Erythroblast (primary cell): ENCODE measurements around the gene ACVR1.

Experiments used
- DNase-seq, 2 experiments: peaks; one replicate each; lab custom pipeline; 2025; lab: John Stamatoyannopoulos, UW
- GATA1 ChIP-seq: IDR thresholded peaks from 2 replicates; pipeline ENCODE4 v1.6.1; 2011; ENCODE audit warnings: low read depth, mild to moderate bottlenecking, control low read depth, low read length, moderate library complexity
- POLR2A ChIP-seq: IDR thresholded peaks from 2 replicates; pipeline ENCODE4 v1.6.1; 2011; ENCODE audit warnings: mild to moderate bottlenecking, low read length

The ACVR1 gene

DNA sequence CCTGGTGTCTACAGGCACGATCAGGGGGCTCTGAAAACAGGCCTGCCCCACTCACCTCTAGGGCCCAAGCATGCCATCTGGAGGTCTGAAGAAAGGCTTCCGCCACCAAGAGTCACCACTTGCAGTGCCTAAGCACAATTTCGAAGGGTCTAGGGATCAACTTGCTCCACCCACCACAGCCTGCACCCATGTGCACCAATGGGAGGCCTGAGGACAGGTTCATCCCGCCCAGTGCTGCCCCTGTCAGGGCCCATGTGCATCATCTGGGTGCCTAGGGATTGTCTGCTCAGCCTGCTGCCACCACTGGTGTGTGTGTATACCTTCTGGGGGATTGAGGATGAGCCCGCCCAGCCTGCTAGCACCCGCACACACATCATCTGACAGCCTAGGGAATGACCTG is 126.4 kb downstream of the ACVR1 start:
- no peak for DNase-seq
- TF ChIP-seq GATA1 (no peak), POLR2A (no peak)

DNA sequence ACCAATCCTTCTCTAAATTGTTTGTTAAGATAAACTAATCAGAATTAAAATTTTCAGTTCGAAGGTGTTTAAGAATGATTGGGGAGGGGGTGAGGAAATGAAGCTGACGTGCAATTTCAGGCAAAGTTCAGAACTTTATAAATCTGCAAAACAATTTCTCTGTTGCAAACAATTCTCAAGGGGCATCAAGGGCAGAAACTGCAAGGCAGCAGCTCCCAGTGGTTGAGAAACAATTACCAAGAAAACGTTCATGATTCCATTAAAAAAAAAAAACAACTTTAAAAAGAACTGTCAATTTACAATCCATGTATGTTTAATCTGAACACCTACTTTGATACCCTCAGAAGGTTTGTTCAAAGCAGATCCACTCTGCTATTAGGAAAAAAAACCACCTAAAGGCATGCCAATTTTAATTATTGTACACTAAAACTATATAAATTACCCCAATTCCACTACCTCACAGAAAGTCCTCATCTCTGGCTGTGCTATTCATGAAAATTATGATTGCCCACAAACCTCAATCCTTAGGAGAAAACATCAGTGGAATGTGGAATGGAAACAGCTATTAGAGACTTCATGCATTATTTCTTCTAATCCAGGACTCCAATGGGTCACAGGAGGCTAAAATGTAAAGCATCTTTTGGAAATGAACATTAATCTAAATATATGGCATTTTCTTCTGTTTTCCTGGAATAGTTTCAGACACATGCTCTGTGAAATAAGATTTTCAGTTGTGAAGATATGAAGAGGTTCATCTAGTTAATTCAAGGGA is 127.6 kb downstream of the ACVR1 start:
- DNase-seq: no peak
- TF ChIP-seq GATA1 (no peak), POLR2A (no peak)

DNA sequence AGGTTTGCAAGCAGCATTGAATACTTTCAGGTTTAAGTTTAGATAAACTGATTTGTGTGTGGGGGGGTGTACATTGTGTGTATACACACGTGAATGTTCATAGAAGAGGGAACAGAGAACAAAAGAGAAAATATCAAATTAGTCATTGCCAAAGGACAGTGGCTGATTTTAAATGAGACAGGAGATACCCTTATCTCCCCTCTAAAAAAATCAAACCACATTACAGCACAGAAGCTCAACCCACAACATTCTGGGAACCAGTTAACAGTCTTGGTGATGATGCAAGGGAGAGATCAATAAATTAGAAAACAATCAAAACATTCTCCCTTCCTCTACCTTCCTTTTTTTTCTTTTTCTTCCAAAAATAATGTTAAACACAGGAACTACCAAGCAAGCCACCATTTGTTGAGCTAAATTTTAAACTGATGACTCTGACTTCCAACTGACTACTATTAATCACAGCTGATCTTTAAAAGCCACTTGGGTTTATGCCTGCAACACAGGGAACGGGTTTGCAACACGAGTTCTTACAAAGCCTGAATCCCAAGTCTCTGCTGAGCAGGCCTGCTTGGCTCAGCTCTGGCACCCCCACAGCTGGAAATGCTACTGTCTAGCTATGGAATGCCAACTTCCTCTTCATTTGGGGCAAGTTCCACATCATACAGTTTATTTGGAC is 128.3 kb downstream of the ACVR1 start:
- no peak for DNase-seq
- TF ChIP-seq GATA1 (no peak), POLR2A (no peak)

DNA sequence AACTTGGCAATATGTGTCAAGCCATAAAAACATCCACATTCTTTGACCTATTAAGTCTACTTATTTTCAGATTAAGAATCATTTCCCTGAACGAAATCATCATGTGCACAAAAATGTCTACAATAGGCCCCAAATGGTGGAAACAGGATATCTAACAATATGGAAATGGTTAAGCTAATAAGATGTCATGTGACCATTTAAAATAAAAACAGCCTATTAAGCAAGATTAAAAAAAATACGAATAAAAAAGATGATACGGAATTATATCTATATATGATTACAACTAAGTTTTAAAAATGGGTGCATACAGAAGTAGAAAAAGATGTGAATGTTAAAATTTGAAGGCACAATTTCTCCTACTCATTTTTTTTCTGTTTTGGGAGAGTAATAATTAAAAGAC is 128.8 kb downstream of the ACVR1 start:
- DNase-seq: no peak
- no peak for TF ChIP-seq POLR2A
- no peak for TF ChIP-seq GATA1

DNA sequence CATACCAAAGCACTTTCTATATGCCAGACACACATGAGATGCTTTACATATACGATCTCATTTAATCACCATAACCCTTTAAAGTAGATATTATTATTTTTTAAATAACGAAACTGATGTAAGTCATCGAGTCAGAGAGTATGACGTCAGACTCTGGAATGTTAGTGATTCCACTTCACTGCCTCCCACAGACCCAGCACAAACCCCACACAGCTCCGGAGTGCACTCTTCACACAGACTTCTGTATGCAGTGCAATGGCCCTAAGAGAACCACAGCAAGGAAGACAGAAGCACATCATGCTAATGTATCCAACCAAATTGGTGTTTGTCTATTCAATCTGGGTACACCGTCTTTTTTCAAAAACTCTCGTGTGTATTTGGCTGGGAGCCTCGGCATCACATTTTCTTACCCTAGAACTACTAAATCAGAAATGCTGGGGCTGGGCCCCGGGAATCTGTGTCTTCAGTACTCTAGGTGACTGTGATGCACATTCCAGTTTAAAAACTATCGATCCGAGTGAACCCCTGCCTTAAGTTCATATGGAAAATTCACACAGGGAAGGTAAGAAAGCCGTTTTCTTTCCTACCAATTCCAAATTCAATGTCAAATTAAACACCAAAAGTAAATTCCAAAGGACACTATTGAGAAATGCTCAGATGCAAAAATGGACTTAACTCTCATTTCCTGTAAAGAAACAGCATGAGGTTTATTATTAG is 129.7 kb downstream of the ACVR1 start:
- no peak for TF ChIP-seq POLR2A
- TF ChIP-seq GATA1: no peak
- no peak for DNase-seq

DNA sequence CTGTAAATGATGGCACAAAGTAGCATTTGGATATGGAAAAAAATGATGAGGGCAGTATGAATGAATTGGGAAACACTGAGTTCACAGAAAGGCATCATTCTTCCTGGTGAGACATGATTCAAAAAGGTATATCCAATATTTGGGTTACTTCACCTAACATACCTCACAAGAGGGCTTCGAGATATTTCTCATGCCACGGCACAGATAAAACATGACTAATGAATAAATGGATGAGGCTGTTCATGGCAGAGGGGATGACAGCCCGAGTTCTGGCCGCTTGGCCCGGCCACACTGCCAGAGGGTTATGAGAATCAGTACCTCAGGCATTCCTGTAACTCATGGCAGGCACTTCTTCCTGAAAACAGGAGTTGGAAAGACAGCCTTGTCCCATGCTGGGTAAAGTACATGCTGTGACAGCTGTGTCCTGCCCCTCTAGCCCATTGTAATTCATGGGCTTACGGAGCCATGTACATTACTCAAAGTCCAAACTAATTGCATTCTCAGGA is 131.5 kb downstream of the ACVR1 start:
- TF ChIP-seq GATA1 (no peak), POLR2A (no peak)
- no peak for DNase-seq

DNA sequence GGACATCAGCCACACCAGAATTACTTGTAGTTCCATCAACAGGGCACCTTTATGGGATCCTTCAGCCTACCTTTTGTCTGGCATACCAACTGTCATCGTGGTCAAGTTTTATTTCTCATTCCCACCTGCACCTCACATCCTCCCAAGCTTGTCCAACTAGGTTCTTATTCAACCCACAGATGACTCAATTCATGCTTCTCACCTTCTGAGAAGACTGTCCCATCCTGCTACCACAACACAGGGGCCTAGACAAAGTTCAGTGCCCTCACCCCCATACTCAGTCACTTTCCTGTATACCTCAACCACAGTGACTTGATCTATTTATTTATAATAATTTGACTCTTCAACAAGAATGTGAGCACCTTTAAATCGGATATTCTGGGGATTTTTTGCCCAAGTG is 133.1 kb downstream of the ACVR1 start:
- TF ChIP-seq POLR2A: no peak
- no peak for TF ChIP-seq GATA1
- no peak for DNase-seq

DNA sequence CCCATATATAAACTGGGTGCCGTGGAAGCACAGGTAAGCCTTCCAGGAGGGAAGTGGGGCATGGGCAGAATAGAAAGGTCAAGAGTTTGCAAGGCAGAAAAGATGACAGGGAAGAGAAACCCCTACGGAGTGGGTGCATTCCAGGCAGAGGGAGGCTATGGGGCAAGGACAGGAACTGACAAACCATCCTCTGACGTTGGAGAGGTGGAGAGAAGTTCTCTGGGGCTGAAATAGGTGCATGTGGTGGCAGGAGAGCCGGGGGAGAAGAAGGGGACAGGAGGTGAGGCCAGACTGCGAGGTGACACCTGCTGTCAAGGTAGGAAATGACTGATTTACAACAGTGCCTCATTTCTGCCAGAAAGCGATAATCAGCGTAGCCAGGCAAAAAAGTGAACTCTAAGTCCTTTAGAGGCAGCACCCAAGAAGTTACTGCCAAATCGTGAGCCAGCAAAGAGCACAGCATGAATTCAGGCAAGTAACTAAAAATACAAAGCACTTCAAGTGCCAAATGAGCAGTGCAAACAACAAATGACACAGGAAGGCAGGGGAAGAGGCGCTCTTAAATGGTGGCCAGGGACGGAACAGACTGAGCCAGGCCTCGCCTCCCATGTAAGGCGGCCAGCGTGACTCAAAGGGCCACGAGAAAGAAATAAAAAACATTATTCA is 134.2 kb downstream of the ACVR1 start:
- TF ChIP-seq POLR2A (no peak), GATA1 (no peak)

DNA sequence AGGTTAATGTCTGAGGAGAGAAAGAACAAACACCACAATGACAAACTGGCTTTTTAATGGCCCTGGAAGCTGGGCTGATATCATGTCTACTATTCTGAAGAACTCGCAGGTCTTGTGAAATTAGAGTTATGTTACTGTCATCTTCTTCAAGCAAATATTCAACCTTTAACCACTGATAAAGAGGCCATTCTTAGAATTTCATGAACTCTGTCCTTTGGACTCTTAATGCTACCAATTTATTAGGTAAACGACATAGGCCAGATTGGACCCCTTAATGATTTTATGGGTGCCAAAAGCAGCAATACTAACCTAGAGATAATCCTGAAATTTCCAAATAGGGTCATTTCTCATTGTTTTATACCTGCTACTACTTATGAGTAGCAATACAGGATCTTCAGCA is 138.5 kb downstream of the ACVR1 start:
- DNase-seq: no peak
- TF ChIP-seq GATA1: no peak
- TF ChIP-seq POLR2A: no peak

More for the DNA sequence above, 134.2 kb downstream of the ACVR1 start:
- no peak for DNase-seq

DNA sequence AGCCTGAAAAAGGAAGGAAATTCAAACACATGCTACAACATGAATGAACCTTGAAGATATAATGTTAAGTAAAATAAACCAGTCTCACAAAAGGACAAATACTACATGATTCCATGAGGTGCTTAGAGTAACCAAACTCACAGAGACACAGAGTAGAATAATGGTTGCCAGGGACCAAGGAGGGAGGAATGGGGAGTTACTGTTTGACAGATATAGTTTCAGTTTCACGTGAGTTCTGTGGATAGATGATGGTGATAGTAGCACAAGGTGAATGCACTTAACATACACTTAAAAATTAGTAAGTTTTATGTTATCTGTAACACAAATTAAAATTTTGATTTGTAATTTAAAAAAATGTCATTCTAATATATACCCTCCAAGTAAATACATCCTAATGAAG is 140.6 kb downstream of the ACVR1 start:
- TF ChIP-seq GATA1 (no peak), POLR2A (no peak)
- no peak for DNase-seq

DNA sequence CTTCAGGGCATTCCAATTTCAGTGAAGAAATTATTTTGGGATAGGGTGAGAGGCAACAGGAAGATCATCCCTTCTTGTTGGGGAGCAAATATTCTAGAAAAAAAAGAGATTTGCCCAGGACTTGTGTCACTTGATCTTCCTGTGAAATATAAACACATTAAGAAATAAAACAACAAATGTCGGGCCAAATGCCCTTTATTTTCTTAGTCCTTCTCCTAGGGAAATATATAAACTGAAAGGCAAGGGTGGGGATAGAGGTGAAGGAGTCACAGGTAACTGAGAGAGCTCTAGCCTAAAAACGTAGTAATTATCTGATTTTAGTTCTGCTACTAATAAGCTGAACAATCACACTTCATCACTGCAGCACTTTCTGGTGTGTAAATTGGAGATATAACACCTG is 142.9 kb downstream of the ACVR1 start:
- no peak for TF ChIP-seq POLR2A
- no peak for TF ChIP-seq GATA1
- DNase-seq: no peak

DNA sequence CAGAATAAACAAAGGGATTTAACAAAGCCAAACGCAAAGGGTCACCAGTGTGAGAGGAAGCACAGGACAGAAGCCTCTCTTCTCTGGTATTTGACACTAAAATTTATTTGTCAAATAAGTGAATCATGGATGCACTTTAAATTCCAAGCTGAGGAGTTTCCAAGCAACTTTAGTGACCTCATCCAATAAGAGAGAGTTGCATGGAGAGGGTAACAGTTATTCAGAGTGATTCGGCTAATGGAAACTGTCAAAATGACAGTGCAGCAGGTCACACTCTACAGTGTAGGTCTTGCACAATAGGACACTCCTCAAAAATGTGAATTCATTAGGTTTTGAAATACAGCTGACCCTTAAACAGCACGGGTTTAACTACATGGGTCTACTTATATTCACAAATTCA is 143.5 kb downstream of the ACVR1 start:
- no peak for DNase-seq
- TF ChIP-seq GATA1: no peak
- TF ChIP-seq POLR2A: no peak

DNA sequence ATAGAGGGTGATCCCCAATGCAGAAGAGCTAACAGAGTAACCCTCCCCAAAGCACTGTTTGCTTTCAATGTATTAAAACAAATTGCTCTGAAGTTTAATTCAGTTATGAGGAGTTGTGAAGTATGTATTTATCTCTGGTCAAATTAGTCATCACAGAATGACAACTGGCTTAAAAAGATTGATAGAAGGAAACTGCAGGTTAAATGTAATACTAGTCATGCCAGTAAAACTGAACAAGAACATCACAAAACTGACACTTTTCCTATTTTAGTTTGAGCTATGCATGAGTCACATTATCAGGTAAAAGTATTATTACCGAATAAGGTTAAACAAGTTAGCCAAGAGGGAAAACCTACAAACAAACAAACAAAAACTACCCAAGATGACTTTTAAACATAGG is 148.4 kb downstream of the ACVR1 start:
- DNase-seq: no peak
- TF ChIP-seq POLR2A (no peak), GATA1 (no peak)

DNA sequence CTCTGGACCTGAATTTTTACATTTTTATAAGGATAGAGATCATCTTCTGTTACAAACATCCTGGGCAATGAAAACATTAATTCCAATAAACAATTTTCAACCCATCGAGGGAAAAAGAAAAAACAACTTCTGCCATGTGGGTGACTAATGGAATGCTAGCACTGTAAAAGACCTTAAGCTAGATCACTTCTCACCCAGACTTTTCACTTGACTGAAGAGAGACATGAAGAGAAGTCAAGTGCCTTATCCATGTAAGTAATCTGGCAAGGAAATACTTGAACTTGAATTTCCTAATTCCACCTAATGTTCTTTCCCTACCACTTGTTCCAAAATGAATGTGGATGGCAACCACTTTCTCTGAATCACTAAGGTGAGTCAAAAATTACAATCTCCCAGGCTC is 149.2 kb downstream of the ACVR1 start:
- TF ChIP-seq GATA1: no peak
- TF ChIP-seq POLR2A: no peak
- no peak for DNase-seq
